ENCODE results near the gene SLA2.

The SLA2 gene

GRCh38 chr20:36606158-36607066, 39.6 kb downstream of the SLA2 start:
- no peak for DNase-seq

- peak; percentile 98 for DNase-seq
These were observed 40.4 kb downstream of the SLA2 start, which contains the start of gene RAB5IF for GRCh38 chr20:36605399-36606157. RAB5IF (plus strand) TSS chr20:36605779; CDS start chr20:36605952, 173 bp downstream.

GRCh38 chr20:36604952-36605398, 41.0 kb downstream of the SLA2 start:
- peak; percentile 18 for DNase-seq

- DNase-seq, result no peak
These were observed 44.5 kb downstream of the SLA2 start for GRCh38 chr20:36601540-36601939.

GRCh38 chr20:36599912-36600345, 46.1 kb downstream of the SLA2 start:
- no peak for DNase-seq

- DNase-seq, result no peak
These were observed 52.6 kb downstream of the SLA2 start for GRCh38 chr20:36593347-36593929.

- peak; percentile 25 for DNase-seq
These were observed 53.9 kb downstream of the SLA2 start for GRCh38 chr20:36591854-36592641.

GRCh38 chr20:36591281-36591680, 54.7 kb downstream of the SLA2 start:
- DNase-seq, result no peak

GRCh38 chr20:36587388-36588070, 58.5 kb downstream of the SLA2 start:
- DNase-seq, result no peak

- no peak for DNase-seq
These were observed 60.4 kb downstream of the SLA2 start for GRCh38 chr20:36585410-36586125.

- no peak for DNase-seq
These were observed 61.9 kb downstream of the SLA2 start for GRCh38 chr20:36584018-36584481.

GRCh38 chr20:36582821-36583220, 63.2 kb downstream of the SLA2 start:
- no peak for DNase-seq

- DNase-seq, result no peak
These were observed 63.7 kb downstream of the SLA2 start for GRCh38 chr20:36582322-36582721.

GRCh38 chr20:36579996-36580545, 65.9 kb downstream of the SLA2 start:
- no peak for DNase-seq

GRCh38 chr20:36578356-36579041, 67.5 kb downstream of the SLA2 start:
- no peak for DNase-seq

- DNase-seq, result no peak
These were observed 69.9 kb downstream of the SLA2 start for GRCh38 chr20:36576081-36576445.

GRCh38 chr20:36574366-36575135, 71.4 kb downstream of the SLA2 start:
- DNase-seq, result peak; percentile 56

GRCh38 chr20:36573798-36574365, 72.1 kb downstream of the SLA2 start:
- DNase-seq, result no peak

Measured in activated T-cell treated with anti-CD3 and anti-CD28 coated beads for 4 hours (primary cell).